ENCODE data around the gene RTN1. TPM values are rescaled to one million over a fixed set of nuclear protein-coding genes. Genes with fewer than 3 reads are reported as not detected.
"Not testable (repeated sequence)": the region's sequence is repeated elsewhere in the genome, so short reads cannot be mapped to it uniquely, and the experiment has no call there.

The RTN1 gene
- total RNA-seq, 1 experiment from 2014 or later: 9.8 TPM

DNA sequence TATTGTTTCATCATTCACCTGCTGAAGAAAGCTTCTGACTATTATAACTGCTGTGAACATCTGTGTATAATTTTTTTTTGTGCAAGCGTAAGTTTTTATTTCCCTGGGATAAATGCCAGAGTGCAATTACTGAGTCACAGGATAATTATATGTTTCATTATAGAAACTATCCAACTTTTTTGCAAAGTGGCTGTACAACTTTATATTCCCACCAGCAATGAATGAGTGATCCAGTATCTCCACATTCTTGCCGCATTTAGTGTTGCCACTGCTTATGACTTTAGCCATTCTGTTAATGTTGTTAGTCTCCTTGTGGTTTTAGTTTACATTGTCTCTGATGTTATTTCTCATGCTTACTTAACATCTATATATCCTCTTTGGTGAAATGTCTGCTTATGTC lies 205.8 kb downstream of the RTN1 start:
- peaks cover 18% of the 10 kb centered on the region for H3K4me1 Mint-ChIP-seq (ENCODE audit: insufficient read depth, unreplicated experiment)
- intact Hi-C loops (cut with micrococcal nuclease): no loop called here
- H3K4me3 Mint-ChIP-seq (ENCODE audit: unreplicated experiment): no peak overlapping the region
- peak; percentile 52 for DNase-seq (ENCODE audit: unreplicated experiment)
- CTCF ChIA-PET: interaction anchor here (0.5 to 1.1 kb wide), 2 partner anchors 82 to 897 kb away, joined by 3 to 4 read pairs; no protein-coding TSS in a partner anchor
- peaks cover 16% of the 10 kb centered on the region for H3K36me3 Mint-ChIP-seq (ENCODE audit: insufficient read depth, unreplicated experiment)
- H3K27me3 Mint-ChIP-seq (ENCODE audit: insufficient read depth, unreplicated experiment): no peaks in the 10 kb centered on the region
- H3K27ac Mint-ChIP-seq (ENCODE audit: low read depth, unreplicated experiment): peak overlapping the region; percentile 55
- H3K9me3 Mint-ChIP-seq (ENCODE audit: unreplicated experiment): peaks cover 28% of the 10 kb centered on the region
- TF ChIP-seq CTCF (IDR thresholded peaks at IDR 0.05; ENCODE audit: unreplicated experiment): no peak
- POLR2A ChIA-PET: interaction anchor here (0.6 to 1.8 kb wide), 4 partner anchors 15 to 30 kb away, joined by 3 to 9 read pairs (median 4); no protein-coding TSS in a partner anchor
- BruUV-seq (replicated peaks): no TSS peak

GRCh38 chr14:59657769-59658168 lies 212.8 kb downstream of the RTN1 start:
- Mint-ChIP-seq H3K9me3 (ENCODE audit: unreplicated experiment) (peaks cover 19% of the 10 kb centered on the region), H3K4me1 (ENCODE audit: insufficient read depth, unreplicated experiment) (peaks cover 17% of the 10 kb centered on the region), H3K27ac (ENCODE audit: low read depth, unreplicated experiment) (no peak overlapping the region), H3K27me3 (ENCODE audit: insufficient read depth, unreplicated experiment) (no peaks in the 10 kb centered on the region), H3K36me3 (ENCODE audit: insufficient read depth, unreplicated experiment) (no peaks in the 10 kb centered on the region), H3K4me3 (ENCODE audit: unreplicated experiment) (no peak overlapping the region)
- CTCF ChIA-PET: interaction anchor here (0.6 kb wide), 1 partner anchor 531 kb away, joined by 3 read pairs; no protein-coding TSS in a partner anchor
- BruUV-seq (replicated peaks): no TSS peak
- TF ChIP-seq CTCF (IDR thresholded peaks at IDR 0.05; ENCODE audit: unreplicated experiment): no peak
- POLR2A ChIA-PET: interaction anchor here (0.7 kb wide), 1 partner anchor 213 kb away, joined by 5 read pairs; no protein-coding TSS in a partner anchor
- DNase-seq (ENCODE audit: unreplicated experiment): no peak
- intact Hi-C loops (cut with micrococcal nuclease): no loop called here

- no TSS peak for BruUV-seq (replicated peaks)
- DNase-seq (ENCODE audit: unreplicated experiment): no peak
- intact Hi-C loops (cut with micrococcal nuclease): no loop called here
- ChIA-PET POLR2A (interaction anchor here (0.9 kb wide), 1 partner anchor 241 kb away, joined by 3 read pairs; no protein-coding TSS in a partner anchor), CTCF (interaction anchor here (0.6 kb wide), 1 partner anchor 52 kb away, joined by 3 read pairs; no protein-coding TSS in a partner anchor)
- Mint-ChIP-seq H3K36me3 (ENCODE audit: insufficient read depth, unreplicated experiment) (peaks cover 6% of the 10 kb centered on the region), H3K9me3 (ENCODE audit: unreplicated experiment) (peaks cover 26% of the 10 kb centered on the region), H3K27me3 (ENCODE audit: insufficient read depth, unreplicated experiment) (no peaks in the 10 kb centered on the region), H3K4me1 (ENCODE audit: insufficient read depth, unreplicated experiment) (peaks cover 17% of the 10 kb centered on the region), H3K4me3 (ENCODE audit: unreplicated experiment) (no peak overlapping the region), H3K27ac (ENCODE audit: low read depth, unreplicated experiment) (no peak overlapping the region)
- no peak for TF ChIP-seq CTCF (IDR thresholded peaks at IDR 0.05; ENCODE audit: unreplicated experiment)
Observed at GRCh38 chr14:59656473-59656872, 214.1 kb downstream of the RTN1 start.

DNA sequence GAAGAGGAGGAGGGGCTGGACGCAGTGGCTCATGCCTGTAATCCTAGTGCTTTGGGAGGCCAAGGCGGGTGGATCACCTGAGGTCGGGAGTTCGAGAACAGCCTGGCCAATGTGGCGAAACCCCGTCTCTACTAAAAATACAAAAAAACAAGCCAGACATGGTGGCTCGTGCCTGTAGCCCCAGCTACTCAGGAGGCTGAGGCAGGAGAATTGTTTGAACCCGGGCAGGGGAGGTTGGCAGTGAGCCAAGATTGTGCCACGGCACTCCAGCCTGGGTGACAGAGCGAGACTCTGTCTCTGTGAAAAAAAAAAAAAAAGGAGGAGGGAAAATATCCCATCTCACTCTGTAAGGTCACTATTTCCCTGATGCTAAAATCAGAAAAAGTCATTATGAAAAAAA lies 216.4 kb downstream of the RTN1 start:
- BruUV-seq (replicated peaks); H3K4me3 Mint-ChIP-seq (ENCODE audit: unreplicated experiment); CTCF ChIA-PET; intact Hi-C loops (cut with micrococcal nuclease); H3K27ac Mint-ChIP-seq (ENCODE audit: low read depth, unreplicated experiment); H3K36me3 Mint-ChIP-seq (ENCODE audit: insufficient read depth, unreplicated experiment); POLR2A ChIA-PET; H3K27me3 Mint-ChIP-seq (ENCODE audit: insufficient read depth, unreplicated experiment); DNase-seq (ENCODE audit: unreplicated experiment): not testable (repeated sequence)
- H3K9me3 Mint-ChIP-seq (ENCODE audit: unreplicated experiment): peaks cover 11% of the 10 kb centered on the region
- H3K4me1 Mint-ChIP-seq (ENCODE audit: insufficient read depth, unreplicated experiment): peaks cover 13% of the 10 kb centered on the region

DNA sequence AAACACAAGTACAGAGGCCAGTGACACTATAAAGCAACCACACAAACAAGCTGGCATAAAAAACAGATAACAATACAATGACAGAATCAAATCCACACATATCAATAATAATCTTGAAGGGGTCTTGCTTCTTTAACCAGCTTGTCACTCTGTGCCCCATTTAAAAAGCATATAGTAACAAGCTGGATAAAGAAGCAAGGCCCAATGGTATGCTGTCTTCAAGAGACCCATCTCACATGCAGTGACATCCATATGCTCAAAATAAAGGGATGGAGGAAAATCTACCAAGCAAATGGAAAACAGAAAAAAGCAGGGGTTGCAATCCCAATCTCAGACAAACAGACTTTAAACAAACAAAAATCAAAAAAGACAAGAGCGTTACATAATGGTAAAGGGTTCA lies 223.7 kb downstream of the RTN1 start:
- H3K4me3 Mint-ChIP-seq (ENCODE audit: unreplicated experiment); intact Hi-C loops (cut with micrococcal nuclease); H3K27me3 Mint-ChIP-seq (ENCODE audit: insufficient read depth, unreplicated experiment); H3K4me1 Mint-ChIP-seq (ENCODE audit: insufficient read depth, unreplicated experiment); BruUV-seq (replicated peaks); H3K27ac Mint-ChIP-seq (ENCODE audit: low read depth, unreplicated experiment); DNase-seq (ENCODE audit: unreplicated experiment): not testable (repeated sequence)
- ChIA-PET CTCF (interaction anchor here (1.4 kb wide), 1 partner anchor 14 kb away, joined by 5 read pairs; no protein-coding TSS in a partner anchor), POLR2A (interaction anchor here (0.6 kb wide), 1 partner anchor 18 kb away, joined by 3 read pairs; no protein-coding TSS in a partner anchor)
- H3K9me3 Mint-ChIP-seq (ENCODE audit: unreplicated experiment): peaks cover 19% of the 10 kb centered on the region
- H3K36me3 Mint-ChIP-seq (ENCODE audit: insufficient read depth, unreplicated experiment): peaks cover 18% of the 10 kb centered on the region
